ENCODE results near the gene ARSA.

DNA sequence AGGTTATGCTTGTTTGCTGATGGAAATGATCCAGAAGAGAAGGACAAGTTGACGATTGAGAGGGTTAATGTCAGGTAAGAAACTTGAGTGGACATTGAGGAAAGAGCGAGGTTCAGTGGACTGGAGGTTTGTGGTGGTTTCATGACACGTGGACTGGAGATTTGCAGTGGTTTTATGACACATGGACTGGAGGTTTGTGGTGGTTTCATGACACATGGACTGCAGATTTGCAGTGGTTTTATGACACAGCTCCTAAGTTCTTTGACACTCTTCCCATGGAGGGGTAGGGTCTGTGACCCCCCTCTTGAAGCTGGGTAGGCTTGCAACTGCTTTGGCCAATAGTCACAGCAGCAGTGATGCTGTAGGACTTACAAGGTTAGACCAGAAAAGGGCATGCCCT, 32.8 kb downstream of the ARSA start:
- TF ChIP-seq, protein P1, sequence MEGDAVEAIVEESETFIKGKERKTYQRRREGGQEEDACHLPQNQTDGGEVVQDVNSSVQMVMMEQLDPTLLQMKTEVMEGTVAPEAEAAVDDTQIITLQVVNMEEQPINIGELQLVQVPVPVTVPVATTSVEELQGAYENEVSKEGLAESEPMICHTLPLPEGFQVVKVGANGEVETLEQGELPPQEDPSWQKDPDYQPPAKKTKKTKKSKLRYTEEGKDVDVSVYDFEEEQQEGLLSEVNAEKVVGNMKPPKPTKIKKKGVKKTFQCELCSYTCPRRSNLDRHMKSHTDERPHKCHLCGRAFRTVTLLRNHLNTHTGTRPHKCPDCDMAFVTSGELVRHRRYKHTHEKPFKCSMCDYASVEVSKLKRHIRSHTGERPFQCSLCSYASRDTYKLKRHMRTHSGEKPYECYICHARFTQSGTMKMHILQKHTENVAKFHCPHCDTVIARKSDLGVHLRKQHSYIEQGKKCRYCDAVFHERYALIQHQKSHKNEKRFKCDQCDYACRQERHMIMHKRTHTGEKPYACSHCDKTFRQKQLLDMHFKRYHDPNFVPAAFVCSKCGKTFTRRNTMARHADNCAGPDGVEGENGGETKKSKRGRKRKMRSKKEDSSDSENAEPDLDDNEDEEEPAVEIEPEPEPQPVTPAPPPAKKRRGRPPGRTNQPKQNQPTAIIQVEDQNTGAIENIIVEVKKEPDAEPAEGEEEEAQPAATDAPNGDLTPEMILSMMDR (IDR thresholded peaks at IDR 0.05) = no peak
- TF ChIP-seq POLR2A (IDR thresholded peaks at IDR 0.05) = no peak
